Loucy (cell line): Measurements from ENCODE around the gene LPAR4.
"Not testable (repeated sequence)": the region's sequence is repeated elsewhere in the genome, so short reads cannot be mapped to it uniquely, and the experiment has no call there.

Source experiments
- H2AFZ ChIP-seq: fragments of 200-600 bp; sonication (generic); 2 replicates; pipeline ENCODE4 v1.6.0; 2016; ENCODE audit warnings: antibody characterized with exemption, mild to moderate bottlenecking, low read length, moderate library complexity
- H3F3A ChIP-seq: fragments of 200-600 bp; 2 replicates; pipeline ENCODE4 v1.6.0; 2016; ENCODE audit warnings: antibody characterized with exemption, low read depth, mild to moderate bottlenecking
- H3K27me3 ChIP-seq: fragments of 200-600 bp; sonication (generic); 2 replicates; pipeline ENCODE4 v1.6.1; 2014; ENCODE audit warnings: low read length, mild to moderate bottlenecking; ENCODE audit not compliant: insufficient read depth, poor library complexity, severe bottlenecking
- H3K36me3 ChIP-seq: fragments of 200-600 bp; sonication (generic); 2 replicates; pipeline ENCODE4 v1.6.1; 2016; ENCODE audit warnings: low read length; ENCODE audit not compliant: insufficient read depth
- H3K4me1 ChIP-seq: fragments of 200-600 bp; sonication (generic); 2 replicates; pipeline ENCODE4 v1.5.1; 2014; ENCODE audit warnings: low read length, mild to moderate bottlenecking; ENCODE audit not compliant: insufficient read depth, poor library complexity, severe bottlenecking
- H3K4me2 ChIP-seq: fragments of 200-600 bp; sonication (generic); 2 replicates; pipeline ENCODE4 v1.6.0; 2014; ENCODE audit warnings: antibody characterized with exemption, low read length, low read depth, mild to moderate bottlenecking; ENCODE audit not compliant: poor library complexity, severe bottlenecking
- H3K4me3 ChIP-seq: fragments of 200-600 bp; sonication (generic); 2 replicates; pipeline ENCODE4 v1.5.1; 2014; ENCODE audit warnings: low read length, mild to moderate bottlenecking, mixed read lengths; ENCODE audit not compliant: poor library complexity, severe bottlenecking
- H3K79me2 ChIP-seq: fragments of 200-600 bp; sonication (generic); 2 replicates; pipeline ENCODE4 v1.6.1; 2014; ENCODE audit warnings: low read length; ENCODE audit not compliant: insufficient read depth
- H3K9ac ChIP-seq: fragments of 200-600 bp; sonication (generic); 2 replicates; pipeline ENCODE4 v1.6.0; 2014; ENCODE audit warnings: mild to moderate bottlenecking, low read depth, low read length, moderate library complexity; ENCODE audit not compliant: poor library complexity, severe bottlenecking
- H3K9me2 ChIP-seq: fragments of 200-600 bp; sonication (generic); replicated peaks from 2 replicates; pipeline ENCODE4 v1.6.1; 2016; ENCODE audit warnings: low read depth, low read length, mixed read lengths
- H3K9me3 ChIP-seq: fragments of 200-600 bp; sonication (generic); 2 replicates; pipeline ENCODE4 v1.6.1; 2014; ENCODE audit warnings: mild to moderate bottlenecking, antibody characterized with exemption, low read length, low read depth; ENCODE audit not compliant: insufficient read depth
- H4K20me1 ChIP-seq: fragments of 200-600 bp; sonication (generic); 2 replicates; pipeline ENCODE4 v1.6.0; 2014; ENCODE audit warnings: antibody characterized with exemption, low read length, mild to moderate bottlenecking; ENCODE audit not compliant: insufficient read depth, poor library complexity, severe bottlenecking
- EZH2phosphoT487 ChIP-seq: fragments of 200-600 bp; IDR thresholded peaks from 2 replicates; pipeline ENCODE4 v1.6.1; 2018; ENCODE audit warnings: antibody characterized with exemption, mild to moderate bottlenecking, moderate library complexity, borderline replicate concordance
- TF ChIP-seq, protein P1 (sequence below): fragments of 200-600 bp; sonication (generic); conservative IDR thresholded peaks from 2 replicates; pipeline ENCODE4 v1.5.1; 2014; ENCODE audit warnings: mild to moderate bottlenecking, antibody characterized with exemption, low read length

LPAR4 gene

DNA sequence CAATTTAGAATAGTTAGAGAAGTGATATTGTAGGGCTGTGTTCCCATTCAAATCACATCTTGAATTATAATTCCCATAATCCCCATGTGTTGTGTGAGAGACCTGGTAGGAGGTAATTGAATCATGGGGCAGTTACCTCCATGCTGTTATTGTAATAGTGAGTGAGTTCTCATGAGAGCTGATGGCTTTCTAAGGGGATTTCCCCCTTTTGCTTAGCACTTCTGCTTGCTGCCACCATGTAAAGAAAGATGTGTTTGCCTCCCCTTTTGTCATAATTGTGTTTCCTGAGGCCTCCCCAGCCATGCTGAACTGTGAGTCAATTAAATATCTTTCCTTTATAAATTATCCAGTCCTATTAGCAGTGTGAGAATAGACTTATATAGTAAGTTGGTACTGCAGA lies 53.2 kb downstream of the LPAR4 start:
- Histone ChIP-seq H3K36me3 (no peaks in the 10 kb centered on the region), H3K4me2 (no peak overlapping the region), H4K20me1 (no peaks in the 10 kb centered on the region), H3K27me3 (no peaks in the 10 kb centered on the region), H3K9me2 (no peaks in the 10 kb centered on the region), H3K9ac (no peak overlapping the region), H3K79me2 (no peaks in the 10 kb centered on the region), H2AFZ (0 out of 2 replicates have a peak overlapping the region, but pooled peaks have one; percentile 32), H3F3A (no peaks in the 10 kb centered on the region), H3K4me3 (no peak overlapping the region), H3K9me3 (no peaks in the 10 kb centered on the region), H3K4me1 (peaks cover 6% of the 10 kb centered on the region)
- TF ChIP-seq EZH2phosphoT487, result no peak
- TF ChIP-seq, protein P1, sequence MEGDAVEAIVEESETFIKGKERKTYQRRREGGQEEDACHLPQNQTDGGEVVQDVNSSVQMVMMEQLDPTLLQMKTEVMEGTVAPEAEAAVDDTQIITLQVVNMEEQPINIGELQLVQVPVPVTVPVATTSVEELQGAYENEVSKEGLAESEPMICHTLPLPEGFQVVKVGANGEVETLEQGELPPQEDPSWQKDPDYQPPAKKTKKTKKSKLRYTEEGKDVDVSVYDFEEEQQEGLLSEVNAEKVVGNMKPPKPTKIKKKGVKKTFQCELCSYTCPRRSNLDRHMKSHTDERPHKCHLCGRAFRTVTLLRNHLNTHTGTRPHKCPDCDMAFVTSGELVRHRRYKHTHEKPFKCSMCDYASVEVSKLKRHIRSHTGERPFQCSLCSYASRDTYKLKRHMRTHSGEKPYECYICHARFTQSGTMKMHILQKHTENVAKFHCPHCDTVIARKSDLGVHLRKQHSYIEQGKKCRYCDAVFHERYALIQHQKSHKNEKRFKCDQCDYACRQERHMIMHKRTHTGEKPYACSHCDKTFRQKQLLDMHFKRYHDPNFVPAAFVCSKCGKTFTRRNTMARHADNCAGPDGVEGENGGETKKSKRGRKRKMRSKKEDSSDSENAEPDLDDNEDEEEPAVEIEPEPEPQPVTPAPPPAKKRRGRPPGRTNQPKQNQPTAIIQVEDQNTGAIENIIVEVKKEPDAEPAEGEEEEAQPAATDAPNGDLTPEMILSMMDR, result no peak

DNA sequence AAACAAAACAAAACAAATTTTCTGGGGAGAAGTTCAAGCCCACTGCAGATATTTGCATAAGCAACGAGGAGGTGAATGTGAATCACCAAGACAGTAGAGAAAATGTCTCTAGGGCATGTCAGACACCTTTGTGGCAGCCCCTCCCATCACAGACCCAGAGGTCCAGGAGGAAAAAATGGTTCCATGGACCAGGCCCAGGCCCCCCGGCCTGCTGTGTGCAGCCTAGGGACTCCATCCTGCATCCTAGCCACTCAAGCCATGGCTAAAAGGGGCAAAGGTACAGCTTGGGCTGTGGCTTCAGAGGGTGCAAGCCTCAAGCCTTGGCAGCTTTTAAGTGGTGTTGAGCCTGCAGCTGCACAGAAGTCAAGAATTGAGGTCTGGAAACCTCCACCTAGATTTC lies 54.0 kb downstream of the LPAR4 start:
- no peaks in the 10 kb centered on the region for H3K9me2 ChIP-seq
- no peak overlapping the region for H3K9ac ChIP-seq
- H3K4me3 ChIP-seq, result no peak overlapping the region
- no peaks in the 10 kb centered on the region for H3K36me3 ChIP-seq
- no peaks in the 10 kb centered on the region for H3F3A ChIP-seq
- H4K20me1 ChIP-seq, result no peaks in the 10 kb centered on the region
- no peaks in the 10 kb centered on the region for H3K79me2 ChIP-seq
- no peaks in the 10 kb centered on the region for H3K27me3 ChIP-seq
- H3K4me1 ChIP-seq, result peaks cover 6% of the 10 kb centered on the region
- no peak overlapping the region for H3K4me2 ChIP-seq
- H3K9me3 ChIP-seq, result no peaks in the 10 kb centered on the region
- TF ChIP-seq, protein P1, result no peak
- no peak for TF ChIP-seq EZH2phosphoT487
- H2AFZ ChIP-seq, result no peak overlapping the region

DNA sequence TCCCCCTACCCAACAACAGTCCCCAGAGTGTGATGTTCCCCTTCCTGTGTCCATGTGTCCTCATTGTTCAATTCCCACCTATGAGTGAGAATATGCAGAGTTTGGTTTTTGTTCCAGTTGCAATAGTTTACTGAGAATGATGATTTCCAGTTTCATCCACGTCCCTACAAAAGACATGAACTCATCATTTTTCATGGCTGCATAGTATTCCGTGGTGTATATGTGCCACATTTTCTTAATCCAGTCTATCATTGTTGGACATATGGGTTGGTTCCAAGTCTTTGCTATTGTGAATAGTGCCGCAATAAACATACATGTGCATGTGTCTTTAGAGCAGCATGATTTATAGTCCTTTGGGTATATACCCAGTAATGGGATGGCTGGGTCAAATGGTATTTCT lies 55.0 kb downstream of the LPAR4 start:
- H3K4me1 ChIP-seq, H3K9me2 ChIP-seq, H3K36me3 ChIP-seq, H3K9ac ChIP-seq, H3K27me3 ChIP-seq, H4K20me1 ChIP-seq, H3K4me2 ChIP-seq, H3K9me3 ChIP-seq, H3K4me3 ChIP-seq, H2AFZ ChIP-seq, H3K79me2 ChIP-seq, H3F3A ChIP-seq: not testable (repeated sequence)
